HepG2 (cell line): ENCODE measurements around the gene ZNF367. TPM values are rescaled to one million over a fixed set of nuclear protein-coding genes. Genes with fewer than 3 reads are reported as not detected.

ENCODE experiments used
- HDAC2 ChIP-seq: sonication (generic); formaldehyde crosslinking; IDR thresholded peaks from 2 replicates; pipeline ENCODE4 v1.4.0; 2020; ENCODE audit warnings: missing genetic modification reagents
- HMG20B ChIP-seq: conservative IDR thresholded peaks from 2 replicates; pipeline ENCODE4 v1.6.1; 2016; ENCODE audit warnings: missing genetic modification reagents, missing compliant biosample characterization
- HNRNPLL ChIP-seq: fragments of 200-400 bp; formaldehyde crosslinking; IDR thresholded peaks from 2 replicates; pipeline ENCODE4 v1.6.1; 2017; ENCODE audit warnings: mild to moderate bottlenecking, low read depth, low read length; ENCODE audit not compliant: poor library complexity, severe bottlenecking
- PHF21A ChIP-seq: sonication (generic); formaldehyde crosslinking; IDR thresholded peaks from 2 replicates; pipeline ENCODE4 v1.5.0; 2020; ENCODE audit warnings: mild to moderate bottlenecking, missing genetic modification reagents
- PHF8 ChIP-seq: sonication (generic); formaldehyde crosslinking; IDR thresholded peaks from 2 replicates; pipeline ENCODE4 v1.5.0; 2020; ENCODE audit warnings: missing genetic modification reagents
- SYNCRIP ChIP-seq: fragments of 200-400 bp; formaldehyde crosslinking; IDR thresholded peaks from 2 replicates; pipeline ENCODE4 v1.6.1; 2018; ENCODE audit warnings: mild to moderate bottlenecking, low read depth, low read length; ENCODE audit not compliant: insufficient read depth
- TAF15 ChIP-seq: fragments of 200-400 bp; formaldehyde crosslinking; IDR thresholded peaks from one replicate; pipeline ENCODE4 v1.6.1; 2018; ENCODE audit warnings: mild to moderate bottlenecking, low read depth, low read length; ENCODE audit not compliant: poor library complexity, severe bottlenecking
- XBP1 ChIP-seq: sonication (generic); formaldehyde crosslinking; IDR thresholded peaks from 2 replicates; pipeline ENCODE4 v1.5.0; 2020; ENCODE audit warnings: missing genetic modification reagents
- ZNF354B ChIP-seq: sonication (generic); formaldehyde crosslinking; IDR thresholded peaks from 2 replicates; pipeline ENCODE4 v1.8.0; 2022; ENCODE audit warnings: mild to moderate bottlenecking, missing genetic modification reagents
- polyA plus RNA-seq, 8 experiments: library from polyadenylated mRNA; depleted of rRNA in 3 of 8; stranded (reverse) in 7 of 8; unstranded in 1 of 8; fragments of >200 nt; fragmentation: Illumina TruSeq in 4 of 8; extraction: Trizol in 4 of 8; gene quantifications; 2 replicates each; pipeline versions ENCODE4 v1.2.1 to v1.2.3, GENCODE V29; 2011 to 2016; ENCODE audit warnings: low read depth in 4 of 8, missing spikeins in 1 of 8, mixed read lengths in 1 of 8; ENCODE audit not compliant: insufficient read depth in 1 of 8
- total RNA-seq, 5 experiments: library from RNA; depleted of rRNA; stranded (reverse); fragments of >200 nt; fragmentation: Illumina TruSeq; extraction: Trizol; gene quantifications; 2 replicates each; pipeline ENCODE4 v1.2.3, GENCODE V29; 2016; ENCODE audit warnings: low read depth in 1 of 5
- TF ChIP-seq, protein P1 (sequence below): IDR thresholded peaks from 2 replicates; pipeline ENCODE4 v1.6.1; 2016; ENCODE audit warnings: missing compliant biosample characterization, missing genetic modification reagents, borderline replicate concordance
- TF ChIP-seq, protein P2 (sequence below), 2 experiments: fragments of 450-650 bp in 1 of 2; sonication (generic) in 1 of 2; formaldehyde crosslinking; IDR thresholded peaks; 2 replicates each; pipeline versions ENCODE4 v1.5.0 to v1.8.0; 2020 to 2022; ENCODE audit warnings: mild to moderate bottlenecking in 1 of 2, missing genetic modification reagents in 1 of 2
- TF ChIP-seq, protein P3 (sequence below): sonication (generic); formaldehyde crosslinking; IDR thresholded peaks from 2 replicates; pipeline ENCODE4 v1.4.0; 2020; ENCODE audit warnings: mild to moderate bottlenecking, missing genetic modification reagents
- TF ChIP-seq, protein P4 (sequence below): sonication (generic); formaldehyde crosslinking; IDR thresholded peaks from 2 replicates; pipeline ENCODE4 v1.5.1; 2020; ENCODE audit warnings: missing genetic modification reagents, mild to moderate bottlenecking, borderline replicate concordance
- TF ChIP-seq, protein P5 (sequence below): sonication (generic); formaldehyde crosslinking; IDR thresholded peaks from 2 replicates; pipeline ENCODE4 v1.5.0; 2020; ENCODE audit warnings: missing genetic modification reagents
- TF ChIP-seq, protein P6 (sequence below): sonication (generic); formaldehyde crosslinking; IDR thresholded peaks from 2 replicates; pipeline ENCODE4 v1.4.0; 2020; ENCODE audit warnings: missing genetic modification reagents
- TF ChIP-seq, protein P7 (sequence below): sonication (generic); formaldehyde crosslinking; IDR thresholded peaks from 2 replicates; pipeline ENCODE4 v1.8.0; 2022; ENCODE audit warnings: mild to moderate bottlenecking, missing genetic modification reagents; ENCODE audit not compliant: insufficient replicate concordance
- TF ChIP-seq, protein P8 (sequence below): sonication (generic); formaldehyde crosslinking; IDR thresholded peaks from 2 replicates; pipeline ENCODE4 v1.5.0; 2020; ENCODE audit warnings: missing genetic modification reagents, mild to moderate bottlenecking, borderline replicate concordance

ZNF367 gene
- total and polyA plus RNA-seq, 2 of the 13 experiments (the other 11 are each of a cell fraction or from before 2014, with no cell fraction given): 2.9 to 7.7 TPM

DNA sequence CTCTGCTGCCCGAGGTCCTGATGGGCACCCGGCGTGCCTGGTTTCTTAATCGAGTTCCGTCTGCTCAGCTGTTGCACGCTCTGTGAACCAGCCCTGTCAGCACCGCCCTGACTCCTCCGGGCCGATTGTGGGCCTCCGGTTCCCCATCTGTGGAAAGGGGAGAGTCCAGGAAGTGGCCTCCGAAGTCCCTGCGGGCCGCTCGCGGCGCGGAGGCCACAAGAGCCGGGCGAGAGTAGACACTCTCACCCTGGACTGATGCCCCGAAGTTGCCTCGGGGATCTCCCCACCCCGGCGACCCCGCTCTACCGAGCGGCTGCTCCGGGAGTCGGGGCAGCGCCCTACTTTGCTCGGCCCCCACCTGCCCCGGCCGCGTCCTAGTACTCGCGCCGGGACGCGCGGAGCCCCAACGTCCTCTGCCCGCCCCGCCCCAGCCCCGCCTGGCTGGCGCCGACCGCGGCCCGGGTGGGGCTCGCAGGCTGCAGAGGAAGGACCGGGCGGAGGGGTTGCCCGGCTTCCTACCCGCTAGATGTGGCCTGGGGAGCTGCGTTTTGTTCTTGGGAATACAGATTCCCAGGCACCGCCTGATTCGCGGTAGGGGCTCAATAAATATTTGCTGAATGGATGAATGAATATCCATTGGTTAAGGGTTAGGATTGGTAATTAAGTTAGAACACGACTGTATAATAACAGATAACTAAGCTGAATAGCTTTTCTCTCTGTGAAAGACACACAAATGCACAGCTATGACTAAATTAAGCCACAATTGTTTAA, 935 bp upstream of the ZNF367 start (continued):
- TF ChIP-seq, protein P1, sequence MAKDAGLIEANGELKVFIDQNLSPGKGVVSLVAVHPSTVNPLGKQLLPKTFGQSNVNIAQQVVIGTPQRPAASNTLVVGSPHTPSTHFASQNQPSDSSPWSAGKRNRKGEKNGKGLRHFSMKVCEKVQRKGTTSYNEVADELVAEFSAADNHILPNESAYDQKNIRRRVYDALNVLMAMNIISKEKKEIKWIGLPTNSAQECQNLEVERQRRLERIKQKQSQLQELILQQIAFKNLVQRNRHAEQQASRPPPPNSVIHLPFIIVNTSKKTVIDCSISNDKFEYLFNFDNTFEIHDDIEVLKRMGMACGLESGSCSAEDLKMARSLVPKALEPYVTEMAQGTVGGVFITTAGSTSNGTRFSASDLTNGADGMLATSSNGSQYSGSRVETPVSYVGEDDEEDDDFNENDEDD: peak; percentile 26; the same call in 1 of the 2 replicates
- TF ChIP-seq, protein P2, sequence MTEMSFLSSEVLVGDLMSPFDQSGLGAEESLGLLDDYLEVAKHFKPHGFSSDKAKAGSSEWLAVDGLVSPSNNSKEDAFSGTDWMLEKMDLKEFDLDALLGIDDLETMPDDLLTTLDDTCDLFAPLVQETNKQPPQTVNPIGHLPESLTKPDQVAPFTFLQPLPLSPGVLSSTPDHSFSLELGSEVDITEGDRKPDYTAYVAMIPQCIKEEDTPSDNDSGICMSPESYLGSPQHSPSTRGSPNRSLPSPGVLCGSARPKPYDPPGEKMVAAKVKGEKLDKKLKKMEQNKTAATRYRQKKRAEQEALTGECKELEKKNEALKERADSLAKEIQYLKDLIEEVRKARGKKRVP (CRISPR knock-in tag; IDR thresholded peaks at IDR 0.05): 0 out of 4 replicates have a peak, but pooled peaks of 1 of the 2 experiments have one; percentile 12
- TF ChIP-seq, protein P3, sequence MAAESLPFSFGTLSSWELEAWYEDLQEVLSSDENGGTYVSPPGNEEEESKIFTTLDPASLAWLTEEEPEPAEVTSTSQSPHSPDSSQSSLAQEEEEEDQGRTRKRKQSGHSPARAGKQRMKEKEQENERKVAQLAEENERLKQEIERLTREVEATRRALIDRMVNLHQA (CRISPR knock-in tag): no peak
- TF ChIP-seq ZNF354B (CRISPR knock-in tag) (no peak), HMG20B (CRISPR knock-in tag) (0 out of 2 replicates have a peak, but pooled peaks have one; percentile 56), PHF8 (peak; percentile 70), XBP1 (CRISPR knock-in tag) (no peak), SYNCRIP (no peak), PHF21A (CRISPR knock-in tag) (0 out of 2 replicates have a peak, but pooled peaks have one; percentile 21), HDAC2 (CRISPR knock-in tag) (no peak), HNRNPLL (peak; percentile 69), TAF15 (no peak)
- TF ChIP-seq, protein P4, sequence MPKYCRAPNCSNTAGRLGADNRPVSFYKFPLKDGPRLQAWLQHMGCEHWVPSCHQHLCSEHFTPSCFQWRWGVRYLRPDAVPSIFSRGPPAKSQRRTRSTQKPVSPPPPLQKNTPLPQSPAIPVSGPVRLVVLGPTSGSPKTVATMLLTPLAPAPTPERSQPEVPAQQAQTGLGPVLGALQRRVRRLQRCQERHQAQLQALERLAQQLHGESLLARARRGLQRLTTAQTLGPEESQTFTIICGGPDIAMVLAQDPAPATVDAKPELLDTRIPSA (CRISPR knock-in tag): no peak
- TF ChIP-seq, protein P5, sequence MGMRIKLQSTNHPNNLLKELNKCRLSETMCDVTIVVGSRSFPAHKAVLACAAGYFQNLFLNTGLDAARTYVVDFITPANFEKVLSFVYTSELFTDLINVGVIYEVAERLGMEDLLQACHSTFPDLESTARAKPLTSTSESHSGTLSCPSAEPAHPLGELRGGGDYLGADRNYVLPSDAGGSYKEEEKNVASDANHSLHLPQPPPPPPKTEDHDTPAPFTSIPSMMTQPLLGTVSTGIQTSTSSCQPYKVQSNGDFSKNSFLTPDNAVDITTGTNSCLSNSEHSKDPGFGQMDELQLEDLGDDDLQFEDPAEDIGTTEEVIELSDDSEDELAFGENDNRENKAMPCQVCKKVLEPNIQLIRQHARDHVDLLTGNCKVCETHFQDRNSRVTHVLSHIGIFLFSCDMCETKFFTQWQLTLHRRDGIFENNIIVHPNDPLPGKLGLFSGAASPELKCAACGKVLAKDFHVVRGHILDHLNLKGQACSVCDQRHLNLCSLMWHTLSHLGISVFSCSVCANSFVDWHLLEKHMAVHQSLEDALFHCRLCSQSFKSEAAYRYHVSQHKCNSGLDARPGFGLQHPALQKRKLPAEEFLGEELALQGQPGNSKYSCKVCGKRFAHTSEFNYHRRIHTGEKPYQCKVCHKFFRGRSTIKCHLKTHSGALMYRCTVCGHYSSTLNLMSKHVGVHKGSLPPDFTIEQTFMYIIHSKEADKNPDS (CRISPR knock-in tag): 0 out of 2 replicates have a peak, but pooled peaks have one; percentile 43
- TF ChIP-seq, protein P6, sequence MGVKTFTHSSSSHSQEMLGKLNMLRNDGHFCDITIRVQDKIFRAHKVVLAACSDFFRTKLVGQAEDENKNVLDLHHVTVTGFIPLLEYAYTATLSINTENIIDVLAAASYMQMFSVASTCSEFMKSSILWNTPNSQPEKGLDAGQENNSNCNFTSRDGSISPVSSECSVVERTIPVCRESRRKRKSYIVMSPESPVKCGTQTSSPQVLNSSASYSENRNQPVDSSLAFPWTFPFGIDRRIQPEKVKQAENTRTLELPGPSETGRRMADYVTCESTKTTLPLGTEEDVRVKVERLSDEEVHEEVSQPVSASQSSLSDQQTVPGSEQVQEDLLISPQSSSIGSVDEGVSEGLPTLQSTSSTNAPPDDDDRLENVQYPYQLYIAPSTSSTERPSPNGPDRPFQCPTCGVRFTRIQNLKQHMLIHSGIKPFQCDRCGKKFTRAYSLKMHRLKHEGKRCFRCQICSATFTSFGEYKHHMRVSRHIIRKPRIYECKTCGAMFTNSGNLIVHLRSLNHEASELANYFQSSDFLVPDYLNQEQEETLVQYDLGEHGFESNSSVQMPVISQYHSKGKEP (CRISPR knock-in tag): 0 out of 2 replicates have a peak, but pooled peaks have one; percentile 33
- TF ChIP-seq, protein P7, sequence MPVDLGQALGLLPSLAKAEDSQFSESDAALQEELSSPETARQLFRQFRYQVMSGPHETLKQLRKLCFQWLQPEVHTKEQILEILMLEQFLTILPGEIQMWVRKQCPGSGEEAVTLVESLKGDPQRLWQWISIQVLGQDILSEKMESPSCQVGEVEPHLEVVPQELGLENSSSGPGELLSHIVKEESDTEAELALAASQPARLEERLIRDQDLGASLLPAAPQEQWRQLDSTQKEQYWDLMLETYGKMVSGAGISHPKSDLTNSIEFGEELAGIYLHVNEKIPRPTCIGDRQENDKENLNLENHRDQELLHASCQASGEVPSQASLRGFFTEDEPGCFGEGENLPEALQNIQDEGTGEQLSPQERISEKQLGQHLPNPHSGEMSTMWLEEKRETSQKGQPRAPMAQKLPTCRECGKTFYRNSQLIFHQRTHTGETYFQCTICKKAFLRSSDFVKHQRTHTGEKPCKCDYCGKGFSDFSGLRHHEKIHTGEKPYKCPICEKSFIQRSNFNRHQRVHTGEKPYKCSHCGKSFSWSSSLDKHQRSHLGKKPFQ (CRISPR knock-in tag): no peak
- TF ChIP-seq, protein P8, sequence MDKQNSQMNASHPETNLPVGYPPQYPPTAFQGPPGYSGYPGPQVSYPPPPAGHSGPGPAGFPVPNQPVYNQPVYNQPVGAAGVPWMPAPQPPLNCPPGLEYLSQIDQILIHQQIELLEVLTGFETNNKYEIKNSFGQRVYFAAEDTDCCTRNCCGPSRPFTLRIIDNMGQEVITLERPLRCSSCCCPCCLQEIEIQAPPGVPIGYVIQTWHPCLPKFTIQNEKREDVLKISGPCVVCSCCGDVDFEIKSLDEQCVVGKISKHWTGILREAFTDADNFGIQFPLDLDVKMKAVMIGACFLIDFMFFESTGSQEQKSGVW (CRISPR knock-in tag): no peak; the same call in 1 of the 2 replicates
